Astrocyte (in vitro differentiated cells and primary cell): ENCODE measurements around the gene SMIM27. TPM values are rescaled to one million over a fixed set of nuclear protein-coding genes. Genes with fewer than 3 reads are reported as not detected.

Experiments used
- DNase-seq: peaks from one replicate; pipeline ENCODE4 v3.0.0-alpha.2; 2010; ENCODE audit warnings: low read depth
- FAIRE-seq: peaks from 2 replicates; lab custom pipeline; 2011; peaks lifted over from hg19 to GRCh38; lab: Jason Lieb, UNC
- H2AFZ ChIP-seq: 2 replicates; pipeline ENCODE4 v1.6.0; 2012; ENCODE audit warnings: low read depth, low read length, inconsistent platforms
- H3K27ac ChIP-seq: 2 replicates; pipeline ENCODE4 v1.5.1; 2011; ENCODE audit warnings: low read depth, low read length, inconsistent platforms
- H3K27me3 ChIP-seq: 2 replicates; pipeline ENCODE4 v1.6.0; 2011; ENCODE audit warnings: low read length, inconsistent platforms; ENCODE audit not compliant: insufficient read depth
- H3K36me3 ChIP-seq: 2 replicates; pipeline ENCODE4 v1.5.1; 2011; ENCODE audit warnings: low read length, inconsistent platforms; ENCODE audit not compliant: insufficient read depth
- H3K4me1 ChIP-seq: 2 replicates; pipeline ENCODE4 v1.5.1; 2011; ENCODE audit warnings: low read length, inconsistent platforms; ENCODE audit not compliant: insufficient read depth
- H3K4me2 ChIP-seq: 2 replicates; pipeline ENCODE4 v1.6.0; 2012; ENCODE audit warnings: low read length, inconsistent platforms
- H3K4me3 ChIP-seq: 2 replicates; pipeline ENCODE4 v1.5.1; 2011; ENCODE audit warnings: low read depth, mild to moderate bottlenecking, low read length, inconsistent platforms; ENCODE audit not compliant: insufficient read depth
- H3K79me2 ChIP-seq: 2 replicates; pipeline ENCODE4 v1.6.0; 2012; ENCODE audit warnings: mild to moderate bottlenecking, low read length, inconsistent platforms; ENCODE audit not compliant: insufficient read depth
- H3K9ac ChIP-seq: 2 replicates; pipeline ENCODE4 v1.6.0; 2012; ENCODE audit warnings: mild to moderate bottlenecking, low read length, inconsistent platforms
- H3K9me3 ChIP-seq: 2 replicates; pipeline ENCODE4 v1.5.1; 2012; ENCODE audit warnings: low read depth, mild to moderate bottlenecking, low read length, inconsistent platforms; ENCODE audit not compliant: insufficient read depth
- H4K20me1 ChIP-seq: 2 replicates; pipeline ENCODE4 v1.6.0; 2012; ENCODE audit warnings: low read length, inconsistent platforms; ENCODE audit not compliant: insufficient read depth
- H3K27ac Mint-ChIP-seq: one replicate; pipeline ENCODE4 v1.8.0; 2021; ENCODE audit warnings: mild to moderate bottlenecking, mixed read lengths; ENCODE audit not compliant: unreplicated experiment
- H3K27me3 Mint-ChIP-seq: one replicate; pipeline ENCODE4 v1.8.0; 2021; ENCODE audit warnings: low read depth, mixed read lengths; ENCODE audit not compliant: unreplicated experiment
- H3K36me3 Mint-ChIP-seq: one replicate; pipeline ENCODE4 v1.8.0; 2021; ENCODE audit warnings: low read depth, mixed read lengths; ENCODE audit not compliant: unreplicated experiment
- H3K4me1 Mint-ChIP-seq: one replicate; pipeline ENCODE4 v1.8.0; 2021; ENCODE audit warnings: low read depth, mixed read lengths; ENCODE audit not compliant: unreplicated experiment
- H3K4me3 Mint-ChIP-seq: one replicate; pipeline ENCODE4 v1.8.0; 2021; ENCODE audit warnings: mild to moderate bottlenecking, moderate library complexity, mixed read lengths; ENCODE audit not compliant: unreplicated experiment
- H3K9me3 Mint-ChIP-seq: one replicate; pipeline ENCODE4 v1.8.0; 2021; ENCODE audit warnings: mild to moderate bottlenecking, mixed read lengths; ENCODE audit not compliant: unreplicated experiment
- CTCF ChIP-seq: IDR thresholded peaks from 2 replicates; pipeline ENCODE4 v1.5.1; 2011; ENCODE audit warnings: low read depth, mild to moderate bottlenecking, inconsistent platforms, low read length, moderate library complexity; ENCODE audit not compliant: insufficient read depth
- EZH2 ChIP-seq: IDR thresholded peaks from 2 replicates; pipeline ENCODE4 v1.6.1; 2012; ENCODE audit warnings: mild to moderate bottlenecking, low read length, inconsistent platforms; ENCODE audit not compliant: insufficient read depth
- total RNA-seq: library from RNA; stranded (reverse); gene quantifications from 2 replicates; pipeline ENCODE4 v1.2.1, GENCODE V29; 2021

The SMIM27 gene
- total RNA-seq, 1 donor from 2014 or later: 9.4 TPM

- peaks cover 30% of the 10 kb centered on the region for H3K36me3 Mint-ChIP-seq
- peaks cover 5% of the 10 kb centered on the region for H3K9me3 Mint-ChIP-seq
- DNase-seq (peak; percentile 88), FAIRE-seq (no peak)
- peak within 1 kb of the TSS; percentile 96 for H3K27ac Mint-ChIP-seq
- Histone ChIP-seq H3K4me2 (peak within 1 kb of the TSS; percentile 96), H3K79me2 (peaks cover 30% of the 10 kb centered on the region), H3K4me3 (peak within 1 kb of the TSS; percentile 95), H3K9me3 (no peaks in the 10 kb centered on the region), H3K9ac (peak within 1 kb of the TSS; percentile 88), H4K20me1 (peaks cover 7% of the 10 kb centered on the region), H3K4me1 (peaks cover 8% of the 10 kb centered on the region), H3K36me3 (no peaks in the 10 kb centered on the region), H3K27ac (peak within 1 kb of the TSS; percentile 68), H2AFZ (peak within 1 kb of the TSS; percentile 79), H3K27me3 (no peaks in the 10 kb centered on the region)
- no peaks in the 10 kb centered on the region for H3K27me3 Mint-ChIP-seq
- TF ChIP-seq EZH2: no peak
- peak; percentile 50 for TF ChIP-seq CTCF
- peak within 1 kb of the TSS; percentile 97 for H3K4me3 Mint-ChIP-seq
- H3K4me1 Mint-ChIP-seq: peaks cover 21% of the 10 kb centered on the region
Observed at GRCh38 chr9:32526041-32526706, 26.0 kb upstream of the SMIM27 start, which contains the start of gene RIGI. Gene RIGI, minus strand, starts transcription at chr9:32526196. Its CDS starts 30 bp downstream, at chr9:32526166.

- peaks cover 7% of the 10 kb centered on the region for H4K20me1 ChIP-seq
- peaks cover 30% of the 10 kb centered on the region for H3K79me2 ChIP-seq
- no peak overlapping the region for H2AFZ ChIP-seq
- H3K27me3 ChIP-seq: no peaks in the 10 kb centered on the region
- H3K27ac ChIP-seq: peak overlapping the region; percentile 68
- Mint-ChIP-seq H3K27ac (peak overlapping the region; percentile 96), H3K36me3 (peaks cover 29% of the 10 kb centered on the region), H3K27me3 (no peaks in the 10 kb centered on the region), H3K9me3 (peaks cover 5% of the 10 kb centered on the region), H3K4me3 (peak overlapping the region; percentile 97), H3K4me1 (peaks cover 21% of the 10 kb centered on the region)
- H3K4me2 ChIP-seq: peak overlapping the region; percentile 96
- peak overlapping the region; percentile 88 for H3K9ac ChIP-seq
- no peak for DNase-seq
- TF ChIP-seq EZH2 (no peak), CTCF (no peak)
- H3K4me3 ChIP-seq: peak overlapping the region; percentile 95
- no peaks in the 10 kb centered on the region for H3K36me3 ChIP-seq
- FAIRE-seq: no peak
- peaks cover 8% of the 10 kb centered on the region for H3K4me1 ChIP-seq
- H3K9me3 ChIP-seq: no peaks in the 10 kb centered on the region
Observed at GRCh38 chr9:32526707-32527048, 25.4 kb upstream of the SMIM27 start.

- no peak overlapping the region for H3K4me3 Mint-ChIP-seq
- no peak for FAIRE-seq
- peaks cover 5% of the 10 kb centered on the region for H3K36me3 Mint-ChIP-seq
Observed at GRCh38 chr9:32533336-32533735, 18.8 kb upstream of the SMIM27 start.

More at GRCh38 chr9:32533336-32533735, 18.8 kb upstream of the SMIM27 start:
- Mint-ChIP-seq H3K4me1 (peaks cover 17% of the 10 kb centered on the region), H3K9me3 (no peaks in the 10 kb centered on the region), H3K27me3 (no peaks in the 10 kb centered on the region), H3K27ac (no peak overlapping the region)
- no peaks in the 10 kb centered on the region for H4K20me1 ChIP-seq
- H3K27ac ChIP-seq: no peak overlapping the region
- no peaks in the 10 kb centered on the region for H3K4me1 ChIP-seq
- no peak overlapping the region for H3K4me2 ChIP-seq
- H3K36me3 ChIP-seq: no peaks in the 10 kb centered on the region
- no peak overlapping the region for H3K9ac ChIP-seq
- TF ChIP-seq EZH2 (no peak), CTCF (no peak)
- H3K4me3 ChIP-seq: no peak overlapping the region
- no peaks in the 10 kb centered on the region for H3K79me2 ChIP-seq
- DNase-seq: no peak
- H3K27me3 ChIP-seq: no peaks in the 10 kb centered on the region
- no peaks in the 10 kb centered on the region for H3K9me3 ChIP-seq
- no peak overlapping the region for H2AFZ ChIP-seq
